ENCODE data around the gene FAM3A. TPM values are rescaled to one million over a fixed set of nuclear protein-coding genes. Genes with fewer than 3 reads are reported as not detected.
"Not testable (repeated sequence)": the region's sequence is repeated elsewhere in the genome, so short reads cannot be mapped to it uniquely, and the experiment has no call there.

The FAM3A gene
- total and polyA plus RNA-seq, 3 experiments from 2014 or later: 28.4 to 29.6 (median 29.4) TPM

GRCh38 chrX:154541589-154541895, 25.5 kb upstream of the FAM3A start:
- H3K4me1 Mint-ChIP-seq: peaks cover 26 to 46% (median 36%) of the 10 kb centered on the region in 3 donors
- Histone ChIP-seq H3K4me3 (ENCODE audit: low read length) (no peak overlapping the region), H3K9me3 (ENCODE audit: low read length) (no peaks in the 10 kb centered on the region), H3K36me3 (ENCODE audit: insufficient read depth, low read length) (no peaks in the 10 kb centered on the region), H3K27ac (ENCODE audit: low read depth, low read length) (peak overlapping the region; percentile 78), H3K4me1 (ENCODE audit: insufficient read depth, low read length) (peaks cover 42% of the 10 kb centered on the region), H3K27me3 (ENCODE audit: insufficient read depth, low read length, poor library complexity, severe bottlenecking) (no peaks in the 10 kb centered on the region)
- H3K27ac Mint-ChIP-seq: peak overlapping the region in 3 of 8 donors; percentile 38 to 99 (median 92)
- H3K9me3 Mint-ChIP-seq: no peaks in the 10 kb centered on the region
- ChIA-PET CTCF (interaction anchor here (1.6 to 2.5 kb wide), 2 partner anchors 132 to 168 kb away, joined by 4 to 8 read pairs; no protein-coding TSS in a partner anchor), POLR2A (no interaction called here)
- no peak overlapping the region for H3K4me3 Mint-ChIP-seq
- no peak for DNase-seq
- peaks cover 0 to 23% (median 3%) of the 10 kb centered on the region in 3 donors for H3K36me3 Mint-ChIP-seq
- no peaks in the 10 kb centered on the region for H3K27me3 Mint-ChIP-seq

GRCh38 chrX:154540897-154541535, 25.0 kb upstream of the FAM3A start:
- POLR2A ChIA-PET: no interaction called here
- H3K27me3 ChIP-seq (ENCODE audit: insufficient read depth, low read length, poor library complexity, severe bottlenecking): no peaks in the 10 kb centered on the region
- DNase-seq: peak in 1 of 5 donors; percentile 13
- CTCF ChIA-PET: interaction anchor here (2.5 kb wide), 1 partner anchor 168 kb away, joined by 8 read pairs; no protein-coding TSS in a partner anchor
- no peaks in the 10 kb centered on the region for H3K36me3 ChIP-seq (ENCODE audit: insufficient read depth, low read length)
- H3K9me3 ChIP-seq (ENCODE audit: low read length): no peaks in the 10 kb centered on the region
- Mint-ChIP-seq H3K9me3 (no peaks in the 10 kb centered on the region), H3K27me3 (no peaks in the 10 kb centered on the region), H3K27ac (peak overlapping the region in 6 of 8 donors; percentile 19 to 99 (median 52)), H3K4me3 (no peak overlapping the region), H3K4me1 (peaks cover 23 to 42% (median 33%) of the 10 kb centered on the region in 3 donors), H3K36me3 (peaks cover 0 to 25% (median 3%) of the 10 kb centered on the region in 3 donors)
- no peak overlapping the region for H3K4me3 ChIP-seq (ENCODE audit: low read length)
- peak overlapping the region; percentile 78 for H3K27ac ChIP-seq (ENCODE audit: low read depth, low read length)
- peaks cover 38% of the 10 kb centered on the region for H3K4me1 ChIP-seq (ENCODE audit: insufficient read depth, low read length)

GRCh38 chrX:154540365-154540764, 24.3 kb upstream of the FAM3A start:
- H3K27me3 Mint-ChIP-seq; POLR2A ChIA-PET; H3K9me3 Mint-ChIP-seq; H3K36me3 ChIP-seq (ENCODE audit: insufficient read depth, low read length); H3K4me3 ChIP-seq (ENCODE audit: low read length); DNase-seq; H3K9me3 ChIP-seq (ENCODE audit: low read length); H3K27me3 ChIP-seq (ENCODE audit: insufficient read depth, low read length, poor library complexity, severe bottlenecking); H3K4me3 Mint-ChIP-seq; H3K27ac ChIP-seq (ENCODE audit: low read depth, low read length): not testable (repeated sequence)
- H3K4me1 ChIP-seq (ENCODE audit: insufficient read depth, low read length): peaks cover 33% of the 10 kb centered on the region
- Mint-ChIP-seq H3K4me1 (peaks cover 20 to 38% (median 30%) of the 10 kb centered on the region in 3 donors), H3K27ac (peak overlapping the region in 2 of 8 donors; percentile 36 to 81), H3K36me3 (peaks cover 0 to 30% (median 3%) of the 10 kb centered on the region in 3 donors)
- CTCF ChIA-PET: interaction anchor here (2.5 kb wide), 1 partner anchor 167 kb away, joined by 8 read pairs; no protein-coding TSS in a partner anchor

GRCh38 chrX:154539077-154539476, 23.0 kb upstream of the FAM3A start:
- peaks cover 24 to 35% (median 28%) of the 10 kb centered on the region in 3 donors for H3K4me1 Mint-ChIP-seq
- ChIA-PET CTCF (interaction anchor here (1.5 kb wide), 1 partner anchor 166 kb away, joined by 3 read pairs; no protein-coding TSS in a partner anchor), POLR2A (no interaction called here)
- Histone ChIP-seq H3K36me3 (ENCODE audit: insufficient read depth, low read length) (no peaks in the 10 kb centered on the region), H3K4me1 (ENCODE audit: insufficient read depth, low read length) (peaks cover 25% of the 10 kb centered on the region), H3K27ac (ENCODE audit: low read depth, low read length) (no peak overlapping the region), H3K4me3 (ENCODE audit: low read length) (no peak overlapping the region), H3K9me3 (ENCODE audit: low read length) (no peaks in the 10 kb centered on the region), H3K27me3 (ENCODE audit: insufficient read depth, low read length, poor library complexity, severe bottlenecking) (no peaks in the 10 kb centered on the region)
- peaks cover 0 to 32% (median 6%) of the 10 kb centered on the region in 3 donors for H3K36me3 Mint-ChIP-seq
- peak in 1 of 5 donors; percentile 19 for DNase-seq
- H3K4me3 Mint-ChIP-seq: peak overlapping the region in 1 of 7 donors; percentile 60
- no peaks in the 10 kb centered on the region for H3K27me3 Mint-ChIP-seq
- H3K9me3 Mint-ChIP-seq: no peaks in the 10 kb centered on the region
- peak overlapping the region in 3 of 8 donors; percentile 3 to 51 (median 41) for H3K27ac Mint-ChIP-seq

GRCh38 chrX:154535892-154536291, 19.9 kb upstream of the FAM3A start:
- Histone ChIP-seq H3K36me3 (ENCODE audit: insufficient read depth, low read length) (no peaks in the 10 kb centered on the region), H3K27ac (ENCODE audit: low read depth, low read length) (no peak overlapping the region), H3K9me3 (ENCODE audit: low read length) (no peaks in the 10 kb centered on the region), H3K4me3 (ENCODE audit: low read length) (no peak overlapping the region), H3K27me3 (ENCODE audit: insufficient read depth, low read length, poor library complexity, severe bottlenecking) (no peaks in the 10 kb centered on the region), H3K4me1 (ENCODE audit: insufficient read depth, low read length) (peaks cover 3% of the 10 kb centered on the region)
- Mint-ChIP-seq H3K27me3 (no peaks in the 10 kb centered on the region), H3K4me3 (no peak overlapping the region), H3K36me3 (peaks cover 0 to 53% (median 6%) of the 10 kb centered on the region in 3 donors), H3K9me3 (no peaks in the 10 kb centered on the region), H3K4me1 (peaks cover 9 to 13% (median 12%) of the 10 kb centered on the region in 3 donors), H3K27ac (peak overlapping the region in 2 of 8 donors; percentile 27 to 47)
- peak in 1 of 5 donors; percentile 36 for DNase-seq
- ChIA-PET POLR2A (no interaction called here), CTCF (interaction anchor here (1.1 to 2.8 kb wide), 4 partner anchors 9 to 163 kb away, joined by 3 to 9 read pairs (median 8); partner anchors contain the start of genes RPL10 and SLC10A3)

- no peaks in the 10 kb centered on the region for H3K9me3 ChIP-seq (ENCODE audit: low read length)
- Mint-ChIP-seq H3K36me3 (peaks cover 0 to 51% (median 6%) of the 10 kb centered on the region in 3 donors), H3K27me3 (peaks cover 0 to 3% of the 10 kb centered on the region in 2 donors), H3K9me3 (no peaks in the 10 kb centered on the region), H3K4me3 (peak overlapping the region in 1 of 7 donors; percentile 32), H3K27ac (peak overlapping the region in 7 of 8 donors; percentile 51 to 89 (median 82)), H3K4me1 (peaks cover 7 to 13% (median 12%) of the 10 kb centered on the region in 3 donors)
- H3K4me3 ChIP-seq (ENCODE audit: low read length): no peak overlapping the region
- no peaks in the 10 kb centered on the region for H3K27me3 ChIP-seq (ENCODE audit: insufficient read depth, low read length, poor library complexity, severe bottlenecking)
- H3K4me1 ChIP-seq (ENCODE audit: insufficient read depth, low read length): peaks cover 3% of the 10 kb centered on the region
- no peak overlapping the region for H3K27ac ChIP-seq (ENCODE audit: low read depth, low read length)
- H3K36me3 ChIP-seq (ENCODE audit: insufficient read depth, low read length): no peaks in the 10 kb centered on the region
- DNase-seq: peak; percentile 79 to 91 (median 87)
- POLR2A ChIA-PET: no interaction called here
- CTCF ChIA-PET: interaction anchor here (0.9 to 2.8 kb wide), 9 partner anchors 7 to 161 kb away, joined by 3 to 9 read pairs (median 3); partner anchors contain the start of genes FLNA, RPL10 and SLC10A3
Measured at GRCh38 chrX:154534526-154535322, 18.7 kb upstream of the FAM3A start.

- ChIA-PET CTCF (interaction anchor here (1.6 kb wide), 1 partner anchor 159 kb away, joined by 7 read pairs; no protein-coding TSS in a partner anchor), POLR2A (no interaction called here)
- peaks cover 3% of the 10 kb centered on the region for H3K4me1 ChIP-seq (ENCODE audit: insufficient read depth, low read length)
- peaks cover 0 to 43% (median 3%) of the 10 kb centered on the region in 3 donors for H3K36me3 Mint-ChIP-seq
- no peak overlapping the region for H3K4me3 ChIP-seq (ENCODE audit: low read length)
- no peaks in the 10 kb centered on the region for H3K36me3 ChIP-seq (ENCODE audit: insufficient read depth, low read length)
- no peak overlapping the region for H3K4me3 Mint-ChIP-seq
- no peaks in the 10 kb centered on the region for H3K9me3 Mint-ChIP-seq
- H3K27me3 Mint-ChIP-seq: peaks cover 0 to 3% of the 10 kb centered on the region in 2 donors
- H3K9me3 ChIP-seq (ENCODE audit: low read length): no peaks in the 10 kb centered on the region
- H3K27ac Mint-ChIP-seq: no peak overlapping the region
- H3K27ac ChIP-seq (ENCODE audit: low read depth, low read length): no peak overlapping the region
- DNase-seq: no peak
- peaks cover 6% of the 10 kb centered on the region in 3 donors for H3K4me1 Mint-ChIP-seq
- no peaks in the 10 kb centered on the region for H3K27me3 ChIP-seq (ENCODE audit: insufficient read depth, low read length, poor library complexity, severe bottlenecking)
Measured at GRCh38 chrX:154532690-154533089, 16.7 kb upstream of the FAM3A start.

Measured in CD8-positive, alpha-beta memory T cell (primary cell).